Fibroblast of the aortic adventitia (primary cell): ENCODE data around the gene KIAA0232. TPM values are rescaled to one million over a fixed set of nuclear protein-coding genes. Genes with fewer than 3 reads are reported as not detected.
"Not testable (repeated sequence)": the region's sequence is repeated elsewhere in the genome, so short reads cannot be mapped to it uniquely, and the experiment has no call there.

ENCODE experiments used
- DNase-seq: peaks from one replicate; pipeline ENCODE4 v3.0.0-alpha.2; 2010; ENCODE audit warnings: low read depth
- H3K4me3 ChIP-seq: 2 replicates; pipeline ENCODE4 v1.5.1; 2011; ENCODE audit warnings: low read depth, mild to moderate bottlenecking, control low read depth, low read length, moderate library complexity
- total RNA-seq: library from RNA; depleted of rRNA; stranded (reverse); fragments of >200 nt; gene quantifications from 2 replicates; pipeline ENCODE4 v1.2.3, GENCODE V29; 2012; ENCODE audit warnings: low replicate concordance
- TF ChIP-seq, protein P1 (sequence below): IDR thresholded peaks from 2 replicates; pipeline ENCODE4 v1.5.1; 2011; ENCODE audit warnings: mild to moderate bottlenecking, low read length, control low read depth, inconsistent platforms; ENCODE audit not compliant: insufficient read depth

The KIAA0232 gene
- total RNA-seq, 1 donor: 28.7 TPM

DNA sequence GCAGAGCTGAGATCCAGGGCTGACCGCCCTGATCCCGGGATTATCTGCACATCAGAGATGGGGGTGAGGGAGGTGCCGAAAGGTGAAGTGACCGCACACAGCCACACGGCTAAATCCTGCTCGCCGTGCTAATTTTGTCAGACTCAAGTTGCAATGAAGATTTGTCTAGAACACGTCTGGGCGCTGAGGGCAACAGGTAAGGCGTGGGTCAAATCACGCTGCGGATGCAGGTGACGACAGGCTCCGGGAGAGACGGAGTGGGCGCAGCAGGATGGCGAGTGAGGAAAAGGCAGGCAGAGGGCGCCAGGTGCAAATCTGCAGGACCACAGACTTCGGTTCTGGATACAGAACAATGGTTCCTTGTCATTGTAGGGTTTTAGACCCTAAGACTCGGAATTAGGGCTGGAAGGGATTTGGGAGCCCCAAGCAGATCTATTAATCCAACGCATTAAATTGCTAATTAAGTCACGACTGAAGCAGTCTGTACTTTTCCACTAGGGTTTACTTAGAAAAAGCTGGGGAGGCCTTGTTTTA is 125.2 kb downstream of the KIAA0232 start:
- TF ChIP-seq, protein P1, sequence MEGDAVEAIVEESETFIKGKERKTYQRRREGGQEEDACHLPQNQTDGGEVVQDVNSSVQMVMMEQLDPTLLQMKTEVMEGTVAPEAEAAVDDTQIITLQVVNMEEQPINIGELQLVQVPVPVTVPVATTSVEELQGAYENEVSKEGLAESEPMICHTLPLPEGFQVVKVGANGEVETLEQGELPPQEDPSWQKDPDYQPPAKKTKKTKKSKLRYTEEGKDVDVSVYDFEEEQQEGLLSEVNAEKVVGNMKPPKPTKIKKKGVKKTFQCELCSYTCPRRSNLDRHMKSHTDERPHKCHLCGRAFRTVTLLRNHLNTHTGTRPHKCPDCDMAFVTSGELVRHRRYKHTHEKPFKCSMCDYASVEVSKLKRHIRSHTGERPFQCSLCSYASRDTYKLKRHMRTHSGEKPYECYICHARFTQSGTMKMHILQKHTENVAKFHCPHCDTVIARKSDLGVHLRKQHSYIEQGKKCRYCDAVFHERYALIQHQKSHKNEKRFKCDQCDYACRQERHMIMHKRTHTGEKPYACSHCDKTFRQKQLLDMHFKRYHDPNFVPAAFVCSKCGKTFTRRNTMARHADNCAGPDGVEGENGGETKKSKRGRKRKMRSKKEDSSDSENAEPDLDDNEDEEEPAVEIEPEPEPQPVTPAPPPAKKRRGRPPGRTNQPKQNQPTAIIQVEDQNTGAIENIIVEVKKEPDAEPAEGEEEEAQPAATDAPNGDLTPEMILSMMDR: peak; percentile 50
- no peak overlapping the region for H3K4me3 ChIP-seq
- DNase-seq: peak; percentile 31

DNA sequence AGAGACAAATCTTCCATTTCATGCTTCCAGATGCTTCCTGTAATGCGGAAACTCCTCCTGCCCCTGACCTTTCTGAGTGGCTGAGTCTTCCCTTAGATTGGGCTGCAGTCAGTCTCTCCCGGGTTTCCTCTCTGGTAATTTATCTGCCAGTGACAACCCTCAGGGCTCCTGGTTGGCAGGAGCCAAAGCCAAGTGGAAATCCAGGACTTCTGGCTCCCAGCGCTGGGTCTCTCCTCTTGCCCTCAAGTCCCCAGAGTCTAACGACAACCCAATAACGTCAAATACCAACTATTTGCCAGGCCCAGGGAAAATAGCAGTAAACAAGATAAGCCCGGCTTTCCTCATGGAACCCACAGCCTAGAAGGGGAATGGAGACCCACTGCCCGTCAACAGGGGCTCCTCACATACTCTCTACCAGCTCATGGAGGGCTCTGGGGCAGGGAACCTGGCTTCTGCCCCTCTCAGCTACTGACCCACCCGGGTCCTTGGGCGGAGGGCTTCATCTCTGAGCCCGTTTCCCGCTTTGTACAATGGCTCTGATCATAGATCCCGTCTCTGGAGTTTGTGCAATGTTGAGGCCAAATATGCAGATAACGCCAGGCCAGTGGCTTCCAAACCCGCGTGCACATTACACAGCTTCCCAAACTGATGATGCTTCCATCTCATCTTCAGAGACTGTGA is 126.0 kb downstream of the KIAA0232 start:
- H3K4me3 ChIP-seq: peak overlapping the region; percentile 78
- TF ChIP-seq, protein P1: no peak
- peak; percentile 61 for DNase-seq

DNA sequence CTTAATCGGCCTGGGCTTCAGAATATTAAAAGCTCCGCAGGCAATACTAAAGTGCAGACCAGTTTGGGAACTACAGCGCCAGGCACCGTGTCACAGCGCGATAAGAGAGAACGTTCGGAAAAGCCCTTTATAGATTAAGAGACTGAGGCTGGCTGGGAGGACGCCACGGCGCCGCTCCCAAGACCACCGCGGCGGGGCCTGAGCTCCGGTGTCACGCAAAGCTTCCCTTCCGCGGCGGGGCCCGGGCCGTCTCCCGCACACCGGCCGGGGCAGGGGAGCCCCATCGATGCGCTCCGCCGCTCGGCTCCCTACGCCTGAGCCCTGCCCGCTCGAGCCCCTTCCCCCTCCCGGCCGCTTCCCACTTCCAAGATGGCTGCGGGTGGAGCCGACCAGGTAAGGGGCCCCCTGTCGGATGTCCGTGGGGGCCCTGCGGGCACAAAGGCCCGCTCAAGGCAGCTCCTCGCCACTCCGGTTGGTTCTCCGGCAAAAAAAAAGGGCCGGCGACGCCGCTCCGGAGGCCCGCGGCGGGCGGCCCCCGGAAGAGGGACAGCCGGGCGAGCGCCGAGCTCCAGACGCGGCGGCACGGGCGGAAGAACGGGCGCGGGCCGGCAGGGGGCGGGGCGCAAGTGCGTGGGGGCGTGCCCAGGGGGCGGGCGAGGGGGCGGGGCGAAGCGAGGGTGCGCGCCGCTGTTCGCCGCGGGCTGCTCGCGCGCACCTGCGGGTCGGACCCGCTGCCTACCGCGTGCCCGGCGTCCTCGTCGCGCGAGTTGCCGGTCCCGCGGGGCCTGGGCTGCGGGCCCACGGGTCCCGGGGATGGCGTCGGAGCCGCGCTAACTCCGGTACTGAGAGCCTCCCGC is 126.8 kb downstream of the KIAA0232 start, which contains the start of gene TBC1D14:
TBC1D14 (plus strand) TSS at position 714 of the 857 bp plus-strand sequence. CDS start 13,564 bp downstream, outside the sequence.
- peak; percentile 78 for DNase-seq
- TF ChIP-seq, protein P1: peak; percentile 14

DNA sequence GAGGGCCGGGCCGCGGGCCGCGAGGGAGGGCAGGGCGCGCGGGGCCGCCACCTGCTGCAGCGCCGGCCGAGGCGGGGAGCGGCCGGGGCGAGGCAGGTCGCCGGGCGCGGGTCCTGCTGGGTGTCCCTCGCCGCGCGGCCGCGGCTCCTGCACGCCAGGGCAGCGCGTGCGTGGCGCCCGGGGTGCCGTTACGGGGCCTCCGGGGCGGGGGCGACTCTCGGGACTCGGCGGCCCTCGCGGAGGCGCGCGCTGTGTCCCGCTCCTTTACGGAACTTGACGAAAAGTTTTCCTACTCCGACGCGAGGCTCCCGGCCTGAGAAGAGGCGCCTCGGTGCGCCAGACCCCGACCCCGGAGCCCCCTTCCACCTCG is 127.4 kb downstream of the KIAA0232 start:
- peak overlapping the region; percentile 67 for H3K4me3 ChIP-seq
- no peak for DNase-seq
- TF ChIP-seq, protein P1: no peak

More for the DNA sequence above, 126.8 kb downstream of the KIAA0232 start, which contains the start of gene TBC1D14:
- peak within 1 kb of the TSS; percentile 78 for H3K4me3 ChIP-seq

DNA sequence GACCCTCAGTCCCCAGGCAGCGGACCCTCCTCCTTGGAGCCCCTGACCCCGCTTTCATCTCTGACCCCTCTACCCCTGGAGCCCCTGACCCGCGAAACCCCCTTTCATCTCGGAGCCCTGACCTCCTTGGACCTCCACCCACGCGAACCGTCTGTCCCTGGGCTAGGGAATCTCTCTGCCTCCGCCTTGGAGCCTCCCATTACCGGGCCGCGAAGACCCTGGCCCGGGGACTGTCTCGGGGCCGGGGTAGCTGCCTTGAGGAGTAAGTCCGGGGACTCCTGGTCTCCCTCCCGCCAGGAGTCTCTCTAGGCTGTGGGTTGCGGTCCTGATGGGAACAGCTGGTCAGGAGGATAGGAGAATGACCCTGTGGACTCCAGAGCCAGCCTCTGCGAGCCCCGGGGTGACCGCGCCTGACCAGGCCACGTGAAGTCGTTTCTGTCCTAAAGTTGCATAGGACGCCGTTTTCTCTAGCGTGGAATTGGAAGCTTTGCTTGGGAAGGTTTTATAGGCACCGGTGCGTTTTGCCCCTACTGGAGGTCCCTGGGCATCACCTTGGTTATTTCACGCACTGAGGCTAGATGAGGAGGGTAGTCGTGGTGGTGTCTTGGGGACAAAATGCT is 127.9 kb downstream of the KIAA0232 start:
- DNase-seq: no peak
- peak overlapping the region; percentile 67 for H3K4me3 ChIP-seq
- TF ChIP-seq, protein P1: no peak

DNA sequence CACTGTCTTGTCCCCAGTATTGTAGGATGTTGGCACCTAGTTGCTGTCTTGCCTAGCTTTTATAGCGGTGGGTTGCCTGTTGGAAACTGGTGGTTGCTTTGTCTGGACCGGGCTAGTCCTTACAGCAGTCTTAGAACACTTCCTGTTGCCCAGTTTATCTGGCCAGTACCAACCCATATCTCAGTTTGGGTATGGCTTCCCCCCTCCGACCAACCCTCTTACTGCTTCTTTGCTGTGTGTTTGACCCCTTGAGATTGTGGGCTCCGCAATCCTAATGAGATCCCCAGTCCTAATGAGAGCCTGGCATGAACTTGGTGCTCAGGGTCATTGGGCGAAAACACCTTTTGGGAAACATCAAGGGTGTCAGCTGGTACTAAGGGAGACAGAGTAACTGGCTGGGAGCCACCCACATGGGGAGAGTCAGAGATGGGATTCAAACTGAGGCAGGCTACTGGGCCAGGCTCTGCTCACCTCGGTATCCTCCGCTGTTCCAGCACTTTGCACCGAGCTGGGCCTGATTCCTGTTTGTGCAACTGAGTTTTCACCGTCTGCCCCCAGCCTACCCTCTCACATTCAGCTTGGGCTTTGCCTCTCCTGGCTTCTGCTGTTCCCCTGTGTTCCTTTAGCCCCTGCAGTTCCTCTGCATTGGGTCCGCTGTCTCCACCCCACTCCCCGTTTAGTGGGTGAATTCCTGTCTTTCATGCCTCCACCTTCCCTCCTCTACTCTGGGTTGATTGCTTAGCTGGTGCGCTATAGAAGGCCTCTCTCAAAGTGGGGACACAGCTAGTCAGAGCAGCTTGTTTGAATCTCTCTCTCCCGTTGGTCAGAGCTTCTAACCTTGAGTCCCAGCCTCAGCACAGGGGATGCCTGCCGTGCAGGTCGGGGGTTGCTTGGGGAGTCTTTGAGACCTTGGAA is 128.7 kb downstream of the KIAA0232 start:
- no peak overlapping the region for H3K4me3 ChIP-seq
- no peak for DNase-seq
- TF ChIP-seq, protein P1: no peak

DNA sequence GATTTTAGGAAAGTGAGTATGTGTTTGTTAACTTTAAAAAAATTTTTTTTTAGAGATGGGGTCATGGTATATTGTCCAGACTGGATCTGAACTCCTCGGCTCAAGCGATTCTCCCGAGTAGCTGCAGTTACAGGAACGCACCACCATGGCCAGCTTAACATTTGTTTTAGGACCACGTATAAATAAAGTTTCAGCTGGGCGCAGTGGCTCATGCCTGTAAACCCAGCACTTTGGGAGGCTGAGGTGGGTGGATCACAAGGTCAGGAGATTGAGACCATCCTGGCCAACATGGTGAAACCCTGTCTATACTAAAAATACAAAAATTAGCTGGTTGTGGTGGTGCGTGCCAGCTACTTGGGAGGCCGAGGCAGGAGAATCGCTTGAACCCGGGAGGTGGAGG is 129.4 kb downstream of the KIAA0232 start:
- H3K4me3 ChIP-seq, DNase-seq: not testable (repeated sequence)
